Measurements from ENCODE around the gene PTPRM.

PTPRM gene

DNA sequence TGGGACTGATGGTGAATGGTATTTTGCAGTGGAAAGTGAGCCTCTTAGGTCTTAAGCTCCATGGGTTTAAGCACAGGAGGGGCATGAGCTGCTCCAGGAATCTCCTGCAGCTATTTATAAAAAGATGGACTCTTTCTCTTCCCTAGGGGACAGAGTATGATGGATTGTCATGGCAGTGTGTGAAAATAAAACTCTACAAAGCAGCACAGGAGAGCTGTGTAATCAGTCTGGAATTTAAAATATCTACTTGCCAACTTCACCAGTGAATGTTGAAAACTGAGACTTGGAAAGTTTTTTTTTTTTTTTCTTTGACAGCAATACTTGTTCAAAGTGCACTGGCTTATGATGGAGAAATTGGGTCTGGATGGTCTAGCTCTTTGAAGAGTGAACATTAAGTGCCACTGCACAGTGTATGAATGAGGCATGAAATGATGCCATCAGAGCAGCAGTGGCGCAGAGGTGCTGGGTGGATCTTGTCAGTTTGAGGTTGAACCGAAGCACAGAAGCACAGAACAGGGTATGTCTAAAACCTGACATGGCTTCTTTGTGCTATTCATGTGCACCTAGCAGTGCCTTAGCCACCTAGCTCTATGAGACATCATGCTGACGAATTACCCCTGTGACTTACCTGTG, 245.4 kb downstream of the PTPRM start:
- DNase-seq: no peak

DNA sequence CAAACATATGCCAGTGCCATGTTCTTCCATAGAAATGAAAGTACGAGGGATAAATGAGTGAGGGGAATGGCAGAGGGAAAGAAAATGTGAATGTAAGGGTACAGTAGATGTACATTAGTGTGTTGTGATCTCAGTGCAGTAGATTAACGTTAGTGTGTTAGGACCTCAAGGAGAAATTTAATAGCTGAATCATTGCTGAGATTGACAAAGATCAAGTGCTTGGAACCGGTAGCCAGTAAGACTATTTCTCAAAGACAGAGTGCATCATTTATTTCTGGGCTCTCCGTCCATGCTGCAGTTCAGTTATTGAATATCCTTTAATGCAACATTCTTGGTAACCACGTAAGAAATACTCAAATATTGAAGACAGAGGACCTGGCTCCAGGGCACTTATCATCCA, 246.0 kb downstream of the PTPRM start:
- no peak for DNase-seq

GRCh38 chr18:7814754-7815315, 247.7 kb downstream of the PTPRM start:
- DNase-seq: no peak

GRCh38 chr18:7815787-7816186, 248.7 kb downstream of the PTPRM start:
- DNase-seq: no peak

- no peak for DNase-seq
These were observed 250.6 kb downstream of the PTPRM start for GRCh38 chr18:7817575-7818230.

- DNase-seq: no peak
These were observed 254.7 kb downstream of the PTPRM start for GRCh38 chr18:7821784-7822183.

GRCh38 chr18:7822435-7823331, 255.6 kb downstream of the PTPRM start:
- peak; percentile 67 for DNase-seq

DNA sequence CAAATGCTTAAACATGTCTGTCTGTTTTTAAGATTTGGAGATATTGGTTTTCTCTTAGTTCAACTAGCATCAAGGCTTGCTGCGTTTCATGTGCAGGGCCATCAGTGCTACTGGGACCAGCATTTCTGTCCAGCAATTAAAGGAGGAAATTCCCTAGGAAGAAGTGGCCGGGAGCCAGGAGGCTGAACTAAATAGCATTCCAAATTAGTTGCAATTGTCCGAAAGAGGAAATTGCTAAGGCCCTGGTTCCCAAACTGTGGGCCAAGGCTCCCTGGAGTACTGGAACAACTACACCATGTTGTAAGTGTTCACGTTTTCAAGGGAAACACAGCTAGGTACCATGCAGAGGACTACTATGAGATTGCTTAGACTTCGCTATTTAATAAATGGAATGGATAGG, 257.9 kb downstream of the PTPRM start:
- no peak for DNase-seq

GRCh38 chr18:7830468-7830867, 263.4 kb downstream of the PTPRM start:
- DNase-seq: no peak

DNA sequence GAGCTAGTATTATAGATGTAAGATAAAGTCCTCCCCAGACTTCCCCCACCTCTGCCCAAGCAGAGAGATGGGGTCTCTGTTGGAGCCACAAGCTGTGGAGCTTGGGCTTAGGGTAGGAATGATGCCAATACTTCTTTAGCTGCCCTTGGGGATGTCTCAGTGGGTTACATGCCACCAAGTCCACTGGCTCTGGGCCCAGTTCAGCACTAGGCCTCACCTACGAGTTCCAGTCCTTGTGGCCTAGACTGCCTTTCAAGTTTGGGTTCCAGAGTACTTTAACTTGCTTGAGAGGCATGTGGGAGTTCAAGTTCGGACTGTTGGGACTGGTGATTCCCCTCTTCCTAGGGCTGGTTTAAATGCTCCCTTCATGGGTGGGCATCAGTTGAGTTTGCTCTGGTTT, 272.4 kb downstream of the PTPRM start:
- DNase-seq: no peak

GRCh38 chr18:7840411-7840810, 273.3 kb downstream of the PTPRM start:
- no peak for DNase-seq

DNA sequence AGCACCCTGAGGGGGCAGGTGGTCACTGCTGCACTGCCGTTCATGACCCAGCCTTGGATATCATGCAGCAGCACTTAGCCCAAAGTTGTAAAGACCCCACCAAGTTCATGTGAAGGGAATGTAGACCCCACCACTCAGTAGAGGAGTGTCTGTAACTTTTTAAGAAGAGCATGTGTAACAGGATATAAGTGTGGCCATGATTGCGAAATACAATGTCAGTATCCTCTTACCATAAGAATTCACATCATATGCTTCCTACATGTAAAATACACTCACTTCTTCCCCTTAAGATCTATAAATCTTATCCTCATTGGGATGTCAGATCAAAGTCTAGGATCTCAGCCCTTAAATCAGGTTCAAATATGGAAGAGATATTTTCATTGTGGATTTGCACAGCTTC, 276.9 kb downstream of the PTPRM start:
- no peak for DNase-seq

DNA sequence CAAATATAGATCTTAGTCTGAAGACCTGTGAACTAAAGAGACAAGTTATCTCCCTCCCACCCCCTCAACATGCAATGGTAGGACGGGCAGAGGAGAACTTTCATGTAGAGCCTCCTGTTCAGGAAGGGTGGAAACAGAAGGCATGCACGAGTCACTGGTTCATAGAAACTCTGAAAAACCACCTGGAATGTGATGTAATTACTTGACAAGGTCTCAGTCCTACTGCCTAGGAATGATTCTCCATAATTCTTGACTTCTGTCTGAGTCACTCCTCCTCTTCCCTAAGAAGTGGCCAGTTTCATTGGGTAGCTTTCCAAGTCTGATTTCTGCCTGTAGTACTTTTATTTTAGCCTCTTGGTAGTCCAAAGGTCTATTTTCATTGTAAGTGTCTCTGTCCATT, 277.3 kb downstream of the PTPRM start:
- no peak for DNase-seq

- DNase-seq: no peak
These were observed 279.2 kb downstream of the PTPRM start for GRCh38 chr18:7846335-7846734.

DNA sequence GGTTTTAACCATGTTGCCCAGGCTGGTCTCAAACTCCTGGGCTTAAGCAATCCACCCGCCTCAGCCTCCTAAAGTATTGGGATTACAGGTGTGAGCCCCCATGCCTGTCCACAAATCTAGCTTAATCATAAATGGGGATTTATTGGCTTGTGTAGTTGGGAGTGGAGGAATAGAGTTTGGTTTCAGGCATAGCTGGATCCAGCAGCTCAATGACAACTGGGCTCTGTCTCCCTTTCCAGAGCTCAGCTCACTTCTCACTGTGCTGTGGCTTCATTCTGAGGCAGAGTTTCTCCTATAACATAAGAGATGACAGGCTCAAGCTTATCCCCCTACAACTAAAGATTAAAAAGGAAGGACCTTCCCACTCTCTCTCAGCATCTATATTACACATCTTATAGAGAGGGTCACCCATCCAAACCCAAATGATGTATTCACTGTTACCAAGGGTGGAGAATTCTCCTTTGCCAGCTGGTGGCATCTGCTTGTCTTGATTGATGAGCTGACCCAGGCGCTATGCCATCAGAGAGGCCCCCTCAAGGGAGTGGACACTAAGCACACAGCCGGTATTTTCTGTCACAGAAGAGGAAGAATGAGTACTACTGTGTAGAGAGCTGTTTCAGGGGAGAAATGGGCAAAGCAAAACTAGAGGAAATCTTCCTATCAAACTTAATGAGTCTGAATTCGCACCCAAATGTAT, 280.4 kb downstream of the PTPRM start:
- DNase-seq: no peak

- DNase-seq: no peak
These were observed 280.9 kb downstream of the PTPRM start for GRCh38 chr18:7848054-7848412.

DNA sequence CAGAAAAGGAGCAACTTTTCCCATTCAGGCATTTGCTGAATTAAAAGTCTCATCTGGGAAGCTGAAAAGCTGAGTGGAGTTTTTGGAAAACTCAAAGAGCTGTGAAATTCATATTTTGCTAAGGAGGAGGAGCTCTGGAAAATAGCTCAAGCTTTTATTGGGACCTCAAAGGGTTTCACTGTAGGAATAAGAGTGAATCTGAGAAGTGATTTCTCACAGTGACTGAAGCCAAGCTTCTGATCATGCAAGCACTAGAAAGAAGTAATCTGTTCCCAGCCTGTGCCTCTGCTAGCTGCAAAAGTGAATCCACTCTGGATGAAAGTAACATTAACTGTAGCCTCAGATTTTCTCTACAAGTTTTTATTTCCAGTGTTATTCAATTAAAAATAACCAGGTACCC, 283.3 kb downstream of the PTPRM start:
- DNase-seq: no peak

DNA sequence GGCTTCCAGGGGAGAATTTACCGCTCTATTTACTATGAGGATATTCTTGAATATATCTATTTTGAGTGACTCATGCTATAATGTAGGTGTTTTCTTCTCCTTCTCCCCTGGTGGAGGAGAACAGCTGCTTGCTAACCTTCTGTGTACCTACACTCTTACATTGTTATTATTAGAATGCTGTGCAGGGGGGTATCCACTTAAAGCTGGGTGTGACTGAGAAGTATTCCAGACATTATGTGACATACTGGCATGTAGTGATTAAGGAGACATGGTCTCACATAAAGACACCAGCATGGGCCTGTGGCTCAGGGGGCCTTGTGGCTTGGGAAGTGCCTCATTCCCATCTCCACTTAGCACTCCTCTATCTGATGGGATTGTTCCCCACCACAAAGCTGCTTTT, 287.9 kb downstream of the PTPRM start:
- no peak for DNase-seq

GRCh38 chr18:7855671-7856070, 288.6 kb downstream of the PTPRM start:
- DNase-seq: no peak

DNA sequence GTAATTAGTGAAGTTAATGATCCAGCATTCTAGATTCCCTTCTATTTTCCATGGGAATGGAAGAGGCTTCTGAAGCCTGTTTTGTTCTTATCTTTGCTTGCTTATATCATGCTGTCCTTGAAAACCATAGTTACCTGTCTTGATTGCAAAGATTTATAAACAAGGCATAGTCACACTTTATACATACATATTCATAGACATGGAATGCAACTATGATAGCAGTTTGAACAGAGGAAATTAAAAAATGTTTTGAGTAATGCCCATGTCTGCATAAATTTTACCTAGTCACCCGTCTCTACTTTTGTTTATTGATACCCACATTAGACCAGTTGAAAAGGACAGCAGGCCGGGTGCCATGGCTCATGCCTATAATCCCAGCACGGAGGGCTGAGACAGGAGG, 289.0 kb downstream of the PTPRM start:
- no peak for DNase-seq

- DNase-seq: no peak
These were observed 289.6 kb downstream of the PTPRM start for GRCh38 chr18:7856733-7857132.

DNA sequence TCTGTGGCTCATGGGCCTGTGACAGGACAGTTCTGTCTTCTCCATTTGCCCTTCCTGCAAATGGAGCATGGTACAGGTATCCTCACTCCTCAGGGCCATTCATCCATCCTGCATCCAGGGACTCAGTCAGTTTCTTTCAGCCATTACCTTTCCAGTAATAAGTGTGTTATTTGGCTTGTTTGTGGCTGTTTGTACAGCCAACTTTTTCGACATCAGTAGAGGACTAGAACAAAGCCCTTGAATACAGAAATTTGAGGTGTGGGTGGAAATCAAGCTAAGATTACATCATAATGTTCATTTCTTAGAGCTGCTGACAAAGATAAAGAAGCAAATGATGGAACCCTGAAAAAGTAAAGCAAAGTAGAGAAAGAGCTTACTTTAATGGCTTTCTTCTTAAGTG, 290.4 kb downstream of the PTPRM start:
- DNase-seq: no peak

GRCh38 chr18:7859122-7859521, 292.0 kb downstream of the PTPRM start:
- DNase-seq: no peak

All from retina (tissue), 1 donor.